Chondrocyte (in vitro differentiated cells): ENCODE results near the gene POLL. TPM values are rescaled to one million over a fixed set of nuclear protein-coding genes. Genes with fewer than 3 reads are reported as not detected.
A peak's percentile ranks its signal among the peaks of the same experiment; 100 is the strongest.

Source experiments
- DNase-seq: peaks from one replicate; pipeline ENCODE4 v3.0.0; 2021; ENCODE audit warnings: mixed read lengths, low spot score
- H3K27ac Mint-ChIP-seq: one replicate; pipeline ENCODE4 v1.8.0; 2021; ENCODE audit warnings: mild to moderate bottlenecking, moderate library complexity, mixed read lengths; ENCODE audit not compliant: unreplicated experiment
- H3K27me3 Mint-ChIP-seq: 2 replicates; pipeline ENCODE4 v1.8.0; 2021; ENCODE audit warnings: low read depth, mixed read lengths
- H3K36me3 Mint-ChIP-seq: 2 replicates; pipeline ENCODE4 v1.8.0; 2021; ENCODE audit warnings: low read depth, mixed read lengths
- H3K4me1 Mint-ChIP-seq: 2 replicates; pipeline ENCODE4 v1.8.0; 2021; ENCODE audit warnings: low read depth, mild to moderate bottlenecking, mixed read lengths
- H3K4me3 Mint-ChIP-seq: one replicate; pipeline ENCODE4 v1.8.0; 2021; ENCODE audit warnings: mild to moderate bottlenecking, moderate library complexity, mixed read lengths; ENCODE audit not compliant: unreplicated experiment
- H3K9me3 Mint-ChIP-seq: 2 replicates; pipeline ENCODE4 v1.8.0; 2021; ENCODE audit warnings: low read depth, mixed read lengths
- total RNA-seq: library from RNA; stranded (reverse); gene quantifications from 3 replicates; pipeline ENCODE4 v1.2.1, GENCODE V29; 2021
- TF ChIP-seq, protein P1 (sequence below): fragments of 200-600 bp; sonication (generic); IDR thresholded peaks from 2 replicates; pipeline ENCODE4 v1.5.0; 2021; ENCODE audit warnings: antibody characterized with exemption, mild to moderate bottlenecking, moderate library complexity

POLL gene
- total RNA-seq, 1 donor from 2014 or later = 21.2 TPM

- DNase-seq = no peak
- TF ChIP-seq, protein P1, sequence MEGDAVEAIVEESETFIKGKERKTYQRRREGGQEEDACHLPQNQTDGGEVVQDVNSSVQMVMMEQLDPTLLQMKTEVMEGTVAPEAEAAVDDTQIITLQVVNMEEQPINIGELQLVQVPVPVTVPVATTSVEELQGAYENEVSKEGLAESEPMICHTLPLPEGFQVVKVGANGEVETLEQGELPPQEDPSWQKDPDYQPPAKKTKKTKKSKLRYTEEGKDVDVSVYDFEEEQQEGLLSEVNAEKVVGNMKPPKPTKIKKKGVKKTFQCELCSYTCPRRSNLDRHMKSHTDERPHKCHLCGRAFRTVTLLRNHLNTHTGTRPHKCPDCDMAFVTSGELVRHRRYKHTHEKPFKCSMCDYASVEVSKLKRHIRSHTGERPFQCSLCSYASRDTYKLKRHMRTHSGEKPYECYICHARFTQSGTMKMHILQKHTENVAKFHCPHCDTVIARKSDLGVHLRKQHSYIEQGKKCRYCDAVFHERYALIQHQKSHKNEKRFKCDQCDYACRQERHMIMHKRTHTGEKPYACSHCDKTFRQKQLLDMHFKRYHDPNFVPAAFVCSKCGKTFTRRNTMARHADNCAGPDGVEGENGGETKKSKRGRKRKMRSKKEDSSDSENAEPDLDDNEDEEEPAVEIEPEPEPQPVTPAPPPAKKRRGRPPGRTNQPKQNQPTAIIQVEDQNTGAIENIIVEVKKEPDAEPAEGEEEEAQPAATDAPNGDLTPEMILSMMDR = no peak
- Mint-ChIP-seq H3K36me3 (peaks cover 13% of the 10 kb centered on the region), H3K4me1 (peaks cover 8% of the 10 kb centered on the region), H3K9me3 (no peaks in the 10 kb centered on the region), H3K27ac (peak overlapping the region; percentile 22), H3K4me3 (no peak overlapping the region), H3K27me3 (no peaks in the 10 kb centered on the region)
These were observed 21.4 kb upstream of the POLL start for GRCh38 chr10:101609481-101609880.

DNA sequence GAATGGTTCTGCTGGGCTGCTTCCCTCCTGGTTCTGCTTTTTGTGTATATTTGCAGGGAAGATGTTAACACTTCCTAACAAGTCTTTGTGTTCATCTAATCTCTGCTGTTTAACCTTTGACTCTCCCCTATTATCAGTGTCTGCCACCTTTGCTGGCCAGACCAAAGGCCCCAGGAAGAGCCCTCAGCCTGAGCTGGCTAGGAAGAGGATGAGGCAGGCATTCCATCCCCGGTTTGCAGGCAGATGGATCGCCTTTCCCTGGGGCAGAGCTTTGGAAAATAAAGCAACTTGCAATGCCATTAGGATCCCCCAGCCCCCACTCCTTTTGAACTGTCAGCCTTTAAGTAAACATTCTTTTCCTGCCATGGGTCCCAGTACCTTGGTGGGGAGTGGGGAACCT, 19.1 kb upstream of the POLL start:
- Mint-ChIP-seq H3K4me3 (peak overlapping the region; percentile 38), H3K27me3 (no peaks in the 10 kb centered on the region), H3K36me3 (peaks cover 13% of the 10 kb centered on the region), H3K4me1 (peaks cover 8% of the 10 kb centered on the region), H3K27ac (no peak overlapping the region), H3K9me3 (no peaks in the 10 kb centered on the region)
- TF ChIP-seq, protein P1 = no peak
- peak; percentile 19 for DNase-seq

- Mint-ChIP-seq H3K27me3 (no peaks in the 10 kb centered on the region), H3K4me3 (no peak overlapping the region), H3K36me3 (peaks cover 8% of the 10 kb centered on the region), H3K4me1 (no peaks in the 10 kb centered on the region), H3K9me3 (no peaks in the 10 kb centered on the region), H3K27ac (no peak overlapping the region)
- TF ChIP-seq, protein P1 = peak; percentile 91
- DNase-seq = peak; percentile 46
These were observed 14.8 kb upstream of the POLL start for GRCh38 chr10:101602761-101603398.

DNA sequence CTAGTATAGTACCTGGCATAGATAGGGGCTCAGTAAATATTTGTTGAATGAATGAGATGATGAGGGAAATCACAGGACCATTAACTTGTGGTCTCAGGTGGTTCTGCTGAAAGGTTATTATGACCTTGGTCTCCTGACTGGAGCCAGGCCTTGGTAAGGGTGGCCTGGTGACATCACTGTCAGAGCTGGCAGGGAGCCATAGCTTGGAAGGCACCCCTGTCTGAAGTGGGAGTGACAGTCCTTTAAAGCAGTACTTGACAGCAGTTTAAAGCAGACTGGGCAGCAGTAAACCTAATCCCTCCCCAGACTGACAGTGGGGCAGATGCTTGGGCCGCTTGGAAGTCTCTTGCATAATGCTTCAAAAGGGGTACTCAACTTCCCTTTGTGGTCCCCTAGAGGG, 13.5 kb upstream of the POLL start:
- Mint-ChIP-seq H3K27ac (no peak overlapping the region), H3K4me3 (no peak overlapping the region)

GRCh38 chr10:101597091-101597900, 9.2 kb upstream of the POLL start:
- Mint-ChIP-seq H3K9me3 (no peaks in the 10 kb centered on the region), H3K36me3 (no peaks in the 10 kb centered on the region), H3K4me1 (no peaks in the 10 kb centered on the region), H3K4me3 (no peak overlapping the region), H3K27ac (no peak overlapping the region), H3K27me3 (no peaks in the 10 kb centered on the region)
- DNase-seq = no peak
- TF ChIP-seq, protein P1 = no peak

More for the DNA sequence above, 13.5 kb upstream of the POLL start:
- Mint-ChIP-seq H3K9me3 (no peaks in the 10 kb centered on the region), H3K36me3 (peaks cover 5% of the 10 kb centered on the region), H3K27me3 (no peaks in the 10 kb centered on the region), H3K4me1 (no peaks in the 10 kb centered on the region)
- TF ChIP-seq, protein P1 = no peak
- peak; percentile 32 for DNase-seq
